Amniotic stem cell (primary cell): Measurements from ENCODE around the gene ME1.
"Not testable (repeated sequence)": the region's sequence is repeated elsewhere in the genome, so short reads cannot be mapped to it uniquely, and the experiment has no call there.

Experiments used
- DNase-seq: peaks from one replicate; lab custom pipeline; 2025; lab: John Stamatoyannopoulos, UW

ME1 gene

DNA sequence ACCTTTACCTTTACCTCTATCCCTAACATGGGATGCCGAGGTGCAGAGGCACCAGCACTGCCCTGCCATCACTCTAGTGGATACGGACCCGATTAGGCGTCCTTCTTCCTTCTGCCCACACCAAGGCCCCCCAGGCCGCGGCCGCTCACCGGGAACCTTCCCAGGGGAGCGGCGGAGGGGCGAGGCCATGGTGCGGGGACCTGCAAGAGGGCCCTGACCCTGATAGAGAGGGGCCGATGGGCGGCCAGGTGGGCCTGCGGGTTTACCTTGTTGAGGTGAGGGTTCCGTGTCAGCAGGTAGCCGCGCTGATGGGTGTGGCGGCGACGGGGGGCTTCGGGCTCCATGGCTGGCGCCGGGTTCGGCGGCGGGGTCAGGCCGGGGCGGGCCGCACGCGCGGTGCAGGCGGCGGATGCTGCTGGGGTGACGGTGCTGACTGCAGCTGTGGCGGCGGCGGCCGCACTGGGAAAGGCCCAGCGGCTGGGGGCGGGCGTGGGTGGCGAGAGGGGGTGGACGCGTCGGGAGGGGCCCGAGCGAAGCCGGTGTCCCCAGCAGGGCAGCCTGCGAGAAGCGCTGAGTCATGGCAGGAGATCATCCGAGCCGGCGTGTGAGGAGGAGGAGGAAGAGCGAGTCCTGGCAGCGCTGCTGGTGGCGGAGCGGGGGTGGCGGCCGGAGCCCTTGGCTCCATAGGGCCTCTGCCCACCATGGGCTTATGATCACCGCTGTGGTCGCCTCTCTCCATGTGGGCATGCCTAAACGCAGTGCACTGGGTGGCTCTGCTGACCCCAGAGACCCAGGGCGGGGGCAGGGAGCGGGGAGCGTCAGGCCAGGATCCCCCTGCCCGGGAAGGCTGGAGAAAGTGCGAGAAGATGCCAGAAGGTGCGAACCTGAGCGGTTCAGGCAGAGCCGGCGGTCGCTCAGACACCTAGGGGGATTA, at the start of gene ME1:
Gene ME1, minus strand, starts transcription at position 441 of the 934 bp plus-strand sequence. Its CDS starts 97 bp downstream, at position 344.
- peak; percentile 61 for DNase-seq

DNA sequence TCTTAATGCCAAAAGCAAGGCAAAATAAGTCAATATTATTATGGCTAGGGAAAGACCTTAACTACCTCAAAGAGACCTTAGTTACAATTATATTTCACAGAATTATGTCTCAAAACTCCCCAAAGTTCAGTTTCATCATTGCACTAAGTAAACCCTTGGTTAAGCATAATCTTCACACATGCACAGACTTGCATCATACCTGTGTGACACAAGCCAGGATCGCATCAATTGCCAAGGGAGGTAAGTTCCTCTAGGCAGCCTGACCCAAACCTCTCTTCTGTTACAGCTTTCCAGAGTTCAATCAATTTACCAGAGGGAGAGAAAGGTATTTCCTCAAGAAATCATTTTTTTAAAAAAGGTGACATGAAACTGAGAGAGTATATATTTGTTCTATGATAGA, 49.6 kb upstream of the ME1 start:
- DNase-seq = no peak

DNA sequence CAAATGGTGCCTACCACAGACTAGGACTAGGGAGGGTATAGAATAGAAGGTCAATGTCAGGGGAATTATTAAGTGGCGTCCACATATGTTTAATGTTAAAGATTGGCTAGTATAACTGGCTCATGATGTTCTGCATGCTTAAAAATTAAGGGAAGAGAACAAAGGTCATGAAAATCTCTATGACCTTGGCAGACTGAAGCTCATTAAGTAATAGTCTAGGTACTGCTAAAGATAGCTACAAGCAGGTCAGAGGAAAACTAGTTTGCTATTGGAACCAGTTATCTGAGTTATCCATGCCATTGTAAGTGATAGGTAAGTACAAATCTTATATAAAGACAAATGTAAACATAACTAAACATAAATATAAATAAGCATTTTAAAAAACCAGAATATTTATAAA, 48.5 kb upstream of the ME1 start:
- no peak for DNase-seq

DNA sequence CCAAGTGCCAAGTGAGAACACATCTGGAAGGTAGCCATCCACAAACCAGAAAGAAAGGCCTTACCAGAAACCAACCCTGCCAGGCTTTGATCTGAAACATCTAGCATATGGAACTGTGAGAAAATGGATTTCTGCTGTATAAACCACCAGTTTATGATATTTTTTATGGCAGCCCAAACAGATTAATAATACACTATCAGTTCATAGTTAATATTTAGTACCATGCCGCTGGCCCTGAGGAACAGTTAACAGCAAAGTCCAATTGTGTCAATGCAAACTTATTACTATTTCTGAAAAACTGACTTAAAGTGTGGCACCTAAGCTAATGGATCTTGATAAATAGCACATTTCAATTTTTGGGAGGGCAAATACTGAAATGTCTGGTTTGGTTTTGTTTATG, 46.1 kb upstream of the ME1 start:
- DNase-seq = no peak

DNA sequence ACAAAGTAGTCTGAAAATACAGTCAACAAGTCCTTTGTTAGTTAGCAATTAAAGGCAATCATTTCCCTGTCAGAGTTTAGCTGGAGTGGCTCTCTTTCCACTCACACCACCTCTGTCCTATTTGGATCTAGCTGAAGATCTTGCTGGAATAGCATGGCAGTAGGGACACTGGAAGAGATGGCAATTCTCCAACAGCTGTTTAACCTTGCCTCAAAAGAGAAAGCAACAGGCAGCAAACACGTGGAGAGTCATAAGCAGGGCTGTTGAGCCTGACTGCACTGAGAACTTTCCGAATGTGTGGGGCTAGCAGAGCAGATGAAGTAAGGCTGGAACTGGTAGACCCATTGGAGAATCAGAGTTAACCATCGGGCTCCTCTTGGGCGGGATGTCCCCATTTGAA, 43.5 kb upstream of the ME1 start:
- DNase-seq = no peak

DNA sequence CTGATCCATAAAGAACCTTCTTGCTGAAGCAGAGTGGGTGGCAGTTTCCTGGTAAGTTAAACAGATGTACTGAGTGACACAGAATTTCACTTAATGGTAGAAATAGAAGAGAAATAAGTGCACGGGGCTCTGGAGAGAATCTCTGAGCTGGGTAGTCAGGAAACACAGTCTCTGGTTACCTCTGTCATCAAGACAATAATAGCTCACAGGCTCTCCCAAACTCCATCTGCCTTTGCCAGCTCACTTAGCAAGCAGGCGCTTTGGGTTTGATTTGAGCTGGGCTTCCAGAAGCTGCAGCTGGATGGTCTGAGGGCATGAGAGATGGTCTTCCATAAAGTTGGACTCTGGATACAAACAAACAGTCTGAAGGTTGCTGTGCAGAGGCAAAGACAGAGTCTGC, 41.9 kb upstream of the ME1 start:
- no peak for DNase-seq

DNA sequence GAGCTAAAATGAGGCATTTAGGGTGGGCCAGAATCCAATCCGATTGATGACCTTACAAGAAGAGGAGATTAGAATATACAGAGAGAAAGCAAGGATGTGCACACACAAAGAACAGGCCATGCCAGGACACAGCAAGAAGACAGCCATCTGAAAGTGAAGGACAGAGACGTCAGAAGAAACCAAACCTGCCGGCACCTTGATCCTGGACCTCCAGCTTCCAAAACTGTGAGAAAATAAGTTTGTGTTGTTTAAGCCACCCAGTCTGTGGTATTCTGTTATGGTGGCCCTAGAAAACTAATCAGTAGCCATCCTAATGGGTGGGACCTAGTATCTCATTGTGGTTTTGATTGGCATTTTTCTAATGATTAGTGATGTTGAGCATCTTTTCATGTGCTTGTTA, 39.7 kb upstream of the ME1 start:
- no peak for DNase-seq

DNA sequence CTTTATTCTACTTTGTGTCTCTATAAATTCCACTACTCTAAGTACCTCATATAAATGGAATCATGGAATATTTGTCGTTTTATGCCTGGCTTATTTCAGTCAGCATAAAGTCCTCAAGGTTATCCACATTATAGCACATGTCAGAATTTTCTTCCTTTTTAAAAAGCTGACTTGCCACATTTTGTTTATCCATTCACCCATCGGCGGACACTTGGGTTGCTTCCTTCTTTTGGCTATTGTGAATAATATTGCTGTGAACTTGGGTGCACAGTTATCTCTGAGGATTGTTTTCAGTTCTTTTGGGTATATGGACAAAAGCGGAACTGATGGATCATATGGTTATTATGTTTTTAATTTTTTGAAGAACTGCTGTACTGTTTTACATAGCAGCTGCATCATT, 39.1 kb upstream of the ME1 start:
- DNase-seq = no peak

DNA sequence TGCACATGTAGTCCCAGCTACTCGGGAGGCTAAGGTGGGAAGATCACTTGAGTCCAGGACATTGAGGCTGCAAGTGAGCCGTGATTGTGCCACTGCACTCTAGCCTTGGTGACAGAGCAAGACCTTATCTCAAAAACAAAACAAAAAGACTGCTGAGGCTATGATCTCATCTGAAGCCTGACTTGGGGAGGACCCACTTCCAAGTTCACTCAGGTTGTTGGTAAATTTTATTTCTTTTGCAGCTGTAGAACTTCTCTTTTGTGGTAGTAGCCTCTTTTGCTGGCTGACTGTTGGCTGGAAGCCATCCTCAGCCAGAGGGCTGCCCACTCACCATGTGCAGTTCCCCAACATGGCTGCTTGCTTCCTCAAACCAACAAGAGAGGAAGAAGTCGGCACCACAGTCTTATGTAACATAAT, 36.8 kb upstream of the ME1 start:
- no peak for DNase-seq

DNA sequence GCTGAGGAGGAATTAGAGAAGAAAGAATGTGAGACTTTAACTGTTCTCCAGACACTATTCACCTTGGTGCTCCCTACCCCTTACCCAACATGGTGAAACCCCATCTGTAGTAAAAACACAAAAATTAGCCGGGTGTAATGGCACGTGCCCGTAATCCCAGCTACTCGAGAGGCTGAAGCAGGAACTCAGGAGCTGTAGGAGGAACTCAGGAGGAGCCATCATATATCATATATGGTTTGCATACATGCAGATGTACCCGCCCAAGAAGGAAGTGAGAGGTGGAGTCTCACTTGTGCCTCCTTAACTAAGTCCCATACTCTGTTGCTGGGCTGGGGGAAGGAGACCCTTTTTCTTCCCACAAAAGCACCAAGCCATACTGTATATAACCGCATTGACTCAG, 35.5 kb upstream of the ME1 start:
- no peak for DNase-seq

DNA sequence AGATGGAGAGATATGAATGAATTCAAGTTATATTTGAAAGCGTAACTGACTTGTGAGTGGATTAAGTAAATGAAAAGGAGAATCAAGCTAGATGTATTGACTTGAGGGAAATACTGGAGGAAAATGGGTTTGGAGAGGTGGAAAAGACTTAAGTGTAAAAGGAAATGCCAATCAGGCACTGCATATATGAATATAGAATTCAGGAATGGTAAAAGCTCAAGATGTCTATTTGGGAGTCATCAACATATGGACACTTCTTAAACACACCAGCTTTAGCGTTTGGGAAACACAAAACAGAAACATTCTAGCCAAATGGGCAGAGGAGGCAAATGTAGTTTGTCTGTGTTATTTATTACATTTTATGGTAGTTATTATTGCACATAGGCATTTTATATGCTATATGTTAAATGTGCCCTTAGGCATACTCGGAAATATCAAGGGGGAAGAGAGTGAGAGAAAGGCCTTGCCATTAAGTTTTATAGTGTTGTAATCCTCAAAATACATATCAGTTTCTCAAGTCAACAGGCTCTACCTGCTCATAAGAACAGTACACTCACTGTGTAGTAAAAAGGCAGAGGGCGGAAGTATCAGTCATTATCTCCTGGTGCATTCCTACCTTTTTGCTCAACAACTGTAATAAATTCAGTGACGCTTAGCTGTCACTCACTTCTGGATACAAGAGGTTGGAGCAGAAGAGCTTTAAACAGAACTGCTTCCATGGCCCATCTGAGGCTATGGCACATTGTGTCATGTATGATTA, 33.7 kb upstream of the ME1 start:
- no peak for DNase-seq

DNA sequence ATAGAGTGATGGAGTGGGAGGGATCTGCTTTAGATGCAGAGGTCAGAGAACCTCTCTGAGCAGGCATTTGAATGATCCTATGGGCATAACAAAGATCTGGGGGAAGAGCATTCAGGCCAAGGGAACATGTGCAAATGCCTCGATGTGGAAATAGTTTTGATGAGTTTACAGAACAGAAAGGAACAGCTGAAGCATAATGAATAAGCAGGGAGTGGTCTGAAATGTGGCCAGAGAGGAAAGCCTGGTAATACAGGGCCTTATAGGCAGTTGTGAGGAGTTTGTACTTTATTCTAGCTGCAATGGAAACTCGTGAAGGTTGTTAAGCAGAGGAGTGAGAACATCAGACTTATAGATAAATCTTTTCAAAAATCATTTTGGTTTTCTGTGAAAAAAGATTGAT, 33.0 kb upstream of the ME1 start:
- DNase-seq = no peak

DNA sequence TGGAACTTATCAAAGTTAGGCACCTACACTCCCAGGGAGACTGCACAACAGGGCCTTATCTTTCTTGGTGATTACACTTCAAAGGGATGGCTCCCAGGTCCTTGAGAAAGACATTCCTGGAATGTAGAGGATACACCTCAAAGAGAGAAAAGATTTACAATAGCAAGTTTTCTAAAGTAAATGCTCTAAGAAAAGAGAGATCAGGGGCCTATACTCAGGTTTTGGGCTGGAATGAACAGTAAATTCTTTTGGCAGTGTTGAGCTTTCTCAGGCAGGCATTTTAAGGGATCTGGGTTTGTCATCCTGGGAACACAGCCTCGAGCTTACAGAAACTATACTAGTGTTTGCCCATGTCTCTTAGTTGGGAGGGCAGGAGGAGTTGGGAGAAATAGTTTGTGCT, 31.7 kb upstream of the ME1 start:
- no peak for DNase-seq

DNA sequence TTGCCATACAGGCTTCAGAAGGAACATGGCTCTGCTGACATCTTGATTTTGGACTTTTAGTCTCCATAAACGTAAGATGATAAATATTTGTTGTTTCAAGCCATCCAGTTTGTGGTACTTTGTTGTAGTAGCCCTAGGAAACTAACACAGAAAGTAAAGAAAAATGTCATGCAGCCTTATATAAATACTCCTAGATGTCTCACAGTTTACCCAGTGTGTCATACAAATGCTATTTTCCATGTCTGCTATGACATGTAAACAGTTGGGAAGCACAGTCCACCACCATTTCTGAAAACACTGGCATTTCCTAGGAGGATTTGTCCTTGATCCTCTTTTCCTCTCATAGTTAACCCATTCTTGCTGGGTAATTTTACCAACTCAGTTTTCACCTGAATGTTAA, 30.6 kb upstream of the ME1 start:
- no peak for DNase-seq

DNA sequence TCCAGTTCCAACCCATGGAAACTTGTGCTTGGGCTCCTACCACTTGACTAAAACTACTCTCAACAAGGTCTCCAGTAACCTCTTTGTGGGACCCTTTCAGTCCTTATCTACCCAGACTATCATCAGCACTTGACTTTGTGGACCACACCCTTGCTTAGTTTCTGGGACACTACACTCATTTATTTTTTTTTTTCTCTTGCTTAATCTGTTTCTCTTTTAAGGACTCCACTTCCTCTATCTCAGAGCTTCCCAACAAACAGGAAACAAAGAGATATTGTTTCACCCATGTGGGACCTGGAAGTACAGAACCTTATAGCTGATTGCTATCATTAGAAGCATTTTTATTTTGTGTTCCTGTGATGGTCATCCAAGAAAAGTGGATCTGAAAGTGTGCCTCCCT, 28.8 kb upstream of the ME1 start:
- no peak for DNase-seq

DNA sequence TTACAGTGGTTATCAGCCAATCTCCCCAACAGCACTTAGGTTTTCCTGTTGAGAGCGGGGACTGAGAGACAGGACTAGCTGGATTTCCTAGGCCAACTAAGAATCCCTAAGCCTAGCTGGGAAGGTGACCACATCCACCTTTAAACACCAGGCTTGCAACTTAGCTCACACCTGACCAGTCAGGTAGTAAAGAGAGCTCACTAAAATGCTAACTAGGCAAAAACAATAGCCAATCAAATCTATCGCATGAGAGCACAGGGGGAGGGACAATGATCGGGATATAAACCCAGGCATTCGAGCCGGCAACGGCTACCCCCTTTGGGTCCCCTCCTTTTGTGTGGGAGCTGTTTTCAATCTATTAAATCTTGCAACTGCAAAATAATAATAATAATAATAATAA, 19.2 kb upstream of the ME1 start:
- not testable (repeated sequence) for DNase-seq

DNA sequence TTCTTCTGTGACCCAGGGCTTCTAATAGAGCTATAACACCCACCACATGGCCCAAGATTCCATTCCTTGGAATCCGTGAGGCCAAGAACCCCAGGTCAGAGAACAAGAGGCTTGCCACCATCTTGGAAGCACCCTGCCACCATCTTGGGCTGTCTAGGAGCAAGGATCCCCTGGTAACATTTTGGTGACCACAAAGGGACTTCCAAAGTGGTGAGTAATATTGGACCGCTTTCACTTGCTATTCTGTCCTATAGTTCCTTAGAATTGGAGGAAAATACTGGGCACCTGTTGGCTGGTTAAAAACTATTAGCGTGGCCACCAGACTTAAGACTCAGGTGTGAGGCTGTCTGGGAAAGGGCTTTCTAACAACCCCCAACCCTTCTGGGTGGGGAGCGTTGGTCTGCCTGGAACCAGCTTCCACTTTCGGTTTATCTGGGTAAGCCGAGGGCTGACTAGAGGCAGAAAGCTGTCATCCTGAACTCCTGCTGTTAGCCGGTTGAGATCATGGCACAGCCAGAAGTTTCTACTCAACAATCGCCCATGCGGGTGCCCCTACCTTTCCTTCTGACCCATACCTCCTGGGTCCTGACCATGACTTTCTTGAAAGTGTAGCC, 13.3 kb upstream of the ME1 start:
- DNase-seq = not testable (repeated sequence)

DNA sequence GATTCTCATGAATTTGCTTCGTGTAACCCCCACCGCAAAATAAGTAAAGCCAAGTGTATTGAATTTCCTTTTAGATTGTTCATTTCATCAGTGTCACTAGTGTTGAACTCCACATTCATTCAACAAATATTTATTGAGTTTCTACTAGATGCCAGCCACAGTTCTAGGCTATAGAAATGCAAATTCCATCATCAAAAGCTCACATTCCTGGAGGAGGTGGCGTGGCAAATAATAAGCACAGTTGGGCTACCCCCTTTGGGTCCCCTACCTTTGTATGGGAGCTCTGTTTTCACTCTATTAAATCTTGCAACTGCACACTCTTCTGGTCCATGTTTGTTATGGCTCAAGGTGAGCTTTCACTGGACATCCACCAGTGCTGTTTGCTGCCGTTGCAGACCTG, 12.7 kb upstream of the ME1 start:
- no peak for DNase-seq

DNA sequence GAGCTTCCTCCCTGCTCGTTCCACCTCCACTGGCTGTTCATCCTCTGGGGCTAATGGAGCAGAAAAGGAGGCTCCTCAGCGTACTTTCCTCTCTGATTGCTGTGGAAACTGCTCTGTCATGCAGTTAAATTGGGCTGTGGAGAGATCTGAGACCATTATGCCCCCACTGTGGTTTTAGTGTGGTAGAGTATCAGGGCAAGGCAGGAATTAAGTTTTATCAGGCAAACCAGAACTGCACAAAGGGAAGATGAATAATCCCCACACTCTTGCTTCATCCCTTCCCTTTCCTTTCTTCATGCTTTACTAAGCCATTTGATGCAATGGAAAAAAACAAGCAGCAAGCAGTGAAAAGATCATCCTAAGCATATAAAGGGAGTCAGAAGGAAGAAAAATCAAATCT, 11.9 kb upstream of the ME1 start:
- DNase-seq = no peak

DNA sequence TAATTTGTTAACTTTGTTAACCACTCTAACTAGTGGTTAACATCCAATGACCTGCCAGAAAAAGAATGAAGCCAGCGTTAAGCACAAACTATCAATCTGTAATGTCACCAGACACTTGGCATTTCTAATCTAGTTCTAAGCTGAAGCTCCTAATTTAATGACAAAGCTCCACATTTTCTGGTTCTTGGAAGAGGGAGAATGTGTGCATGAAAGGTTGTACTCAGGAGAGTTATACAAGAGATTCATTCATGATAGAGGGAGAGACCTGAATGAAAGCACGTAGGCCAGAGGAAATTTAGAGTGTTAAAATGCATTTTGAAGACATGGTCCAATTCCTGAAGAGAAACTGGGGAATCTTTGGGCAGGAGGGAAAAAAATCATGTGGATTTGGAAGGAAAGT, 8.3 kb upstream of the ME1 start:
- no peak for DNase-seq

DNA sequence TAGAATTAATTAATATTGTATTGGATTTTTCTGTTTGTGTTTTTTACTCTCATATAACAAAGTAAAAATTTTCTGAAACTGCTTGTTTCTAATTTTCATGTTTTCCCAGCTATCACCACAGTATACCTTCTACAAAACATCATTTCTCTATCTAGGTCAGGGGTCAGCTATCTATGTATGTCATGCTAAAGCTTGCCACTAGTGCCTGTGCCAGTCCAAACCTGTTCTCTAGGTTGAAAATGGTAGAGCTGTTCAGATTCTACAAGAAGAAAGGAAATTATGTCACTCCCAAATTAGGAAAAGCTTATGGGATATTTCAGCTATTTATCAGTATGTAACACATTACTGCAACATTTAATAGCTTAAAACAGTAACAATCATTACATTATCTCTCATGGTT, 5.8 kb upstream of the ME1 start:
- no peak for DNase-seq

DNA sequence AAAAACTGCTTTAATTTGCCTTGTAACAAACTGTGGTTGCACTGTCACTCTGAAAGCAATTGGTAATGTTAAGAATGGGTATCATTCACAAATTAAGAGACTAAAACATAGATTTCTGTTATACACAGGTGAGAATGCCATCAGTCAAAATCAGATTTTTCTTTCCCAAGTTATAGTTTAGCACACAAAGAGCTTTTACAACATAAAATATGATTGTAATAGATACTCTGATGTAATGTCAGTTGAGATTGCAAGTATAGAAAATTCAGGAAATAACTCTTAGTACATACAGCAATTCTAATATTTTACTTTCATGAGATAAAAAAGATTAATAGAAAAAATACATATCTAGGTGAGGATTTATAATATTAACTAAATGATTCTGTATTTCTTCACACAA, 2.3 kb upstream of the ME1 start:
- no peak for DNase-seq

DNA sequence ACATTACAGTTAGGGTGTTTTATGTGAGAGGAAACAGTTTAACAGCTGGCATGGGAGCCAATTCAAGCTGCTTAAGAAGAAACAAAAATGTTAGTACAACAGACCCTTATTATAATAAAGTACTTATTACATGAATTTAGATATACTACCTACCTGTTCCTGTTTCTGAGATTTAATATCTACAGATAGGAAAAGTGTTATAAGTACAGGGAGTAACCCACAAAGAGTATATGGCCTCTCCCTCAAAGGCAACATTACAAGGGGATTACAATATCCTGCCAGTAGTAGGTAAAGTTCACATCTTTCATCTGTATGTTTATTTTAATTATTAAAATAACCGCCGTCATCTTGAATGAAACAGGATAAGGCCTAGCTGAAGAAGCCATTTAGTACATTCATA, 1.8 kb upstream of the ME1 start:
- no peak for DNase-seq
